NOMO-1 (cell line): ENCODE data around the gene ZIC5.

Experiments
- DNase-seq, 2 experiments: peaks; one replicate each; lab custom pipeline; 2025; ENCODE audit not compliant: unreplicated experiment in 2 of 2; lab: John Stamatoyannopoulos, UW

Gene ZIC5

DNA sequence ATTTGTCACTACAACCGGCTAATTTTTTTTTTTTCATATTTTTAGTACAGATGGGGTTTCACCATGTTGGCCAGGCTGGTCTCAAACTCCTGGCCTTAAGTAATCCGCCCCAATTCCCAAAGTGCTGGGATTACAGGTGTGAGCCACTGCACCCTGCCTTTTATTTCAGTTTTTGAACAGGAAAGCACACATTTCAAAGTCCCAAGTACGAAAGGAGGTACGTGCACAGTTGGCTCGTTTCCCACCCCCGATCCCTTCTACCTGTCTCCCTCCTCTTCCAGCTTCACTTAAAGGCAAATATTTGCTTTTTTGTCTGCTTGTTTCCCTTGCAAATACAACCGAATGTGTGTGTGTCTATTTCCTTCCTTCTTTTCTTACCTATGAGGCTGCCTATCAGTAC, 30.5 kb downstream of the ZIC5 start:
- no peak for DNase-seq

- no peak for DNase-seq
Measured at GRCh38 chr13:99938635-99939034, 32.9 kb downstream of the ZIC5 start.

GRCh38 chr13:99935772-99936171, 35.8 kb downstream of the ZIC5 start:
- DNase-seq, result no peak

GRCh38 chr13:99932912-99933311, 38.7 kb downstream of the ZIC5 start:
- no peak for DNase-seq

GRCh38 chr13:99930925-99931324, 40.6 kb downstream of the ZIC5 start:
- DNase-seq, result no peak

DNA sequence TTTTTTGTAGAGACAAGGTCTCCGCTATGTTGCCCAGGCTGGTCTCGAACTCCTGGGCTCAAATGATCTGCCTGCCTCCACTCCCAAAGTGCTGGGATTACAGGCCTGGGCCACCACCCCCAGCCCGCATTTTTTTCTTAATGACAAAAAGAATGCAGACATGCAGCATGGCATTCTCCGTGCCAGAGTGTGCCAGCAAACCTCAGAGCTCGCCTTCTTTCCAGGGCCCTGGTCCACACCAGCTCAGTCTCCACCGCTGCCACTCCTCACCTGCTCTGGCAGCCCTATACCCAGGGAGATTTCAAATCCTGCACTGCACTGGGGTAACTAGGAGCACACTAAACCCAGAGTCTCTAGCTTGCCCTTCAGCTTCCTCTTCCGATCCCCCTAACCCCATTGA, 41.7 kb downstream of the ZIC5 start:
- DNase-seq, result no peak

- DNase-seq, result no peak
Measured at GRCh38 chr13:99926014-99926731, 45.4 kb downstream of the ZIC5 start.

DNA sequence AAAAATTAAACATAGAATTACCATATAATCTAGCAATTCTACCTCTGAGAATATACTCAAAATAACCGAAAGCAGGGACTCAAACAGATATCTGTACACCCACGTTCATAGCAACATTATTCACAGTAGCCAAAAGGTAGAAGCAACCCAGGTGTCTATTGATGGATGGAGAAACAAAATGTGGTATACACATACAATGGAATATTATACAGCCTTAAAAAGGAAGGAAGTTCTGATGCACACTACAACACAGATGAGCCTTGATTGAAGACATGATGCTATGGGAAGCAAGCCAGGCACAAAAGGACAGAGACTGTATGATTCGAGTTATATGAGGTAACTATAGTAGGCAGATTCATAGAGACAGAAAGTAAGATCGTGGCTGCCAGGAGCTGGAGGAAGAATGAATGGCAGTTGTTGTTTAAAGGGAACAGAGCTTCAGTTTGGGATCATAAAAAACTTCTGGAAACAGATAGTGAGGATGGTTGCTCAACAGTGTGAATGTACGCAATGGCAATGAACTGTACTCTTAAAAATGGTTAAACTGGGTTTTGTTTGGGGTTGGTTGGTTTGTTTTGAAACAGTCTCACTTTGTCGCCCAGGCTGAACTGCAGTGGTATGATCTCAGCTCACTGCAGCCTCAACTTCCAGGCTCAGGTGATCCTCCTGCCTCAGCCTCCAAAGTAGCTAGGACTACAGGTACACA, 47.5 kb downstream of the ZIC5 start:
- no peak for DNase-seq

GRCh38 chr13:99922631-99923404, 48.7 kb downstream of the ZIC5 start:
- DNase-seq, result no peak

DNA sequence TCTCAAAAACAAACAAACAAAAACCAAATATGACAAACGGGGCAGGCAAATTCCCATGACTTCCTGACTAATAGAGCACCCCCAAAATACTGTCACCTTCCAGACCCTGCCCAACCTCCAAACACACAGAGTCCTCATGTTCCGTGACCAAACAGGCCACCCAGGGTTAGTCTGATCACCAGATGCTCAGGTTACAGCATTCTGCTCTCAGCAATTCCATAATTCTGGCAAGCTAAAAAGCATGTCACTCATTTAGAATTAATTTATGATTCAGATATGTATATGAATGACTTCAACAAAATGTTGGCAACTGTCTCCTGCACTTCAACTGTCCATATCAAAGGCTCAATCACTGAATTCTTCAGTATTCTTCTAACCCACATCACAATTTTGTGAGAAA, 52.4 kb downstream of the ZIC5 start:
- DNase-seq, result no peak

DNA sequence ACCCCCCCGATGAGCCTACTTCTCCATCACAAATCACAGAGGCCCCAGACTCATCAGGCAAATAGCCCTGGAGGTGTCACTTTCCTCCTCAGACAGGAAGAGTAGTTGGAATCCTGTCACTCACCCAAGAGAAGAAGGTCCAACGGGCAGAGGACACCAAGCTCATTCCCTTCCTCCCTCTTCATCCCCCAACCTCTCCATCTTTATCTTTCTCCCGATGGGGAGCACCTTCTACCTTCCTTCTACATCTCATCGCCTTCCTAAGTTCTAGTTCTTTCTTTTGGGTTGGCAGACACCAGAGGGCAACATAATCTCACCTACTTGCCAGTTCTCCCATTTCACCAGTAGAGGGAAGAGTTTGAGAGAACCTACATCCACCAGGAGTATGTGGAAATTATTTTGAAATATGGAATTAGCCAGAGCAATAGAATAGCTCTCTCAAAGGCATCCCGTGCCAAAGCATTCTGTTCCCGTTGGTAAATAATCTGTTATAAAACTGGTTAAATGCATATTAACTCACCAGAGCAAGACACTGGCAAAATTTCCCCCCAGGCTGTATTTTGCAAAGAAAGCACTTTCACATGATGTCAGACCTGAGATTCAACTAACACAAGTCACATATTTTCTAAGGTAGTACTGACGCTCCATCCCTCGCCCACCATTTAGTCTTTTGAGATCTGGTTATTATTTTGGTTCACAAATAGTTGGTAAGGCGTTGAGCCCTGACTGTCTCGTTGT, 55.0 kb downstream of the ZIC5 start:
- peak; percentile 25 to 69 for DNase-seq

GRCh38 chr13:99913167-99913566, 58.4 kb downstream of the ZIC5 start:
- no peak for DNase-seq
